Erythroblast (primary cell): ENCODE results near the gene PMAIP1.

Experiments
- DNase-seq, 2 experiments: peaks; one replicate each; lab custom pipeline; 2025; lab: John Stamatoyannopoulos, UW
- GATA1 ChIP-seq: IDR thresholded peaks from 2 replicates; pipeline ENCODE4 v1.6.1; 2011; ENCODE audit warnings: low read depth, mild to moderate bottlenecking, control low read depth, low read length, moderate library complexity
- POLR2A ChIP-seq: IDR thresholded peaks from 2 replicates; pipeline ENCODE4 v1.6.1; 2011; ENCODE audit warnings: mild to moderate bottlenecking, low read length

The PMAIP1 gene

GRCh38 chr18:59938676-59939075 lies 38.9 kb downstream of the PMAIP1 start:
- TF ChIP-seq POLR2A (no peak), GATA1 (no peak)
- DNase-seq = no peak

- TF ChIP-seq GATA1 = no peak
- no peak for TF ChIP-seq POLR2A
These were observed 39.3 kb downstream of the PMAIP1 start for GRCh38 chr18:59939127-59939526.

GRCh38 chr18:59940068-59940467 lies 40.3 kb downstream of the PMAIP1 start:
- no peak for DNase-seq
- TF ChIP-seq GATA1 (no peak), POLR2A (no peak)

More at GRCh38 chr18:59939127-59939526, 39.3 kb downstream of the PMAIP1 start:
- DNase-seq = no peak

GRCh38 chr18:59941331-59941730 lies 41.5 kb downstream of the PMAIP1 start:
- no peak for DNase-seq
- no peak for TF ChIP-seq POLR2A

GRCh38 chr18:59942601-59943000 lies 42.8 kb downstream of the PMAIP1 start:
- no peak for TF ChIP-seq GATA1
- no peak for TF ChIP-seq POLR2A
- no peak for DNase-seq

- TF ChIP-seq POLR2A (no peak), GATA1 (no peak)
- DNase-seq = no peak
These were observed 45.7 kb downstream of the PMAIP1 start for GRCh38 chr18:59945544-59945943.

- no peak for TF ChIP-seq POLR2A
- TF ChIP-seq GATA1 = no peak
- DNase-seq = no peak
These were observed 50.6 kb downstream of the PMAIP1 start for GRCh38 chr18:59950215-59950944.

GRCh38 chr18:59951591-59951990 lies 51.8 kb downstream of the PMAIP1 start:
- TF ChIP-seq GATA1 = no peak
- no peak for DNase-seq

- TF ChIP-seq POLR2A = no peak
- TF ChIP-seq GATA1 = no peak
- DNase-seq = no peak
These were observed 52.6 kb downstream of the PMAIP1 start for GRCh38 chr18:59952283-59953007.
